GM10847 (cell line): ENCODE results near the gene MGST3.

Experiments used
- POLR2A ChIP-seq: IDR thresholded peaks from 2 replicates; pipeline ENCODE4 v1.6.1; 2011; ENCODE audit not compliant: insufficient read length; ENCODE audit errors: extremely low read depth

The MGST3 gene

DNA sequence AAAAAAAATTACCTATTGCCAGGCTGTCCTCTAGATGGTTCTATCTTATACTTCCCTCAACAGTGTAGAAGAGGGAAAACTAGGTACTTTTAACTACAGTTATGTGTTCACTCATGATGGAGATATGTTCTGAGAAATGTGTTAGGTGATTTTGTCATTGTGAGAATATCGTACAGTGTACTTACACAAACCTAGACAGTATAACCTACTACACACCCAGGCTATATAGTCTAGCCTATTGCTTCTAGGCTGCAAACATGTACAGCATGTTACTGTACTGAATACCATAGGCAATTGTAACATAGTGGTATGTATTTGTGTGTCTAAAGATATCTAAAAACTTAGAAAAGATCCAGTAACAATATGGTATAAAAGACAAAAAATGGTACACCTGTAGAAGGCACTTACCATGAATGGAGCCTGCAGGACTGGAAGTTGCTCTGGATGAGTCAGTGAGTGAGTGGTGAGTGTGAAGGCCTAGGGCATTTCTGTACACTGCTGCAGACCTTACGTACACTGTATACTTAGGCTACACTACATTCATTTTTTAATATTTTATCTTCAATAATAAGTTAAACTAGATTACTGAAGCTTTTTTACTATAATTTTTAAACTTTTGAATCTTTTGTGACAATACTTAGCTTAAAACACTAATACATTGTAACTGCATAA lies 13.2 kb downstream of the MGST3 start:
- TF ChIP-seq POLR2A, result no peak

DNA sequence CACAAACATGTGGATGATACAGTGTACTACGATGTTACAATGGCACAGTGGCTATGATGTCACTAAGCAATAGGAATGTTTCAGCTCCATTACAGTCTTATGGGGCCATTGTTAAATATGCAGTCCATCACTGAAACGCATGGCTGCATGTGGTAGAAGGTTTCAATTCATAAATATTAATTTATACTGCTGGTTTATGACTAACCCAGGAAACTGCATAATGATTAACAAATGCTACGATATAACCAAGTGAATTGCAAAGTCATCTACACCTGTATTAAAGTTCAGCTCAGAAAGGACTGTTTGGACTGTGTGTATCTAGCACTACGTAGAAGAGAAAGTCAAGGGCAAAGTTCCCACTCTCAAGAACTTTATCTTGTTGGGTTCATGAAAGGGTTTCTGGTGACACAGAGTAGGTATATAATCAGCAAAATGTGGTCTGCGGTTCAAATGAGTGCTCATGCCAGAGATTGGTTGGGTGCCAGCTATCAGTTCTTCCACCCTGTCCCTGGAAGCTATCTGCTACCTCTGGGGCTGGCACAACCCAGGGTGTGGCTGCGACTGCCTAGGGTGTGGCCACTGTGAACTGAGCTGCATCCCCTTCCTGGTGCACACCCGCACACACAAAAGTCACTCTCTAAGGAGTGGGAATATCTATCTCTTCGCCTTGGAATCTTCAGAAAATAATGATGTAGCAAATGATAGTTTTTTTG lies 14.8 kb downstream of the MGST3 start:
- TF ChIP-seq POLR2A, result no peak

DNA sequence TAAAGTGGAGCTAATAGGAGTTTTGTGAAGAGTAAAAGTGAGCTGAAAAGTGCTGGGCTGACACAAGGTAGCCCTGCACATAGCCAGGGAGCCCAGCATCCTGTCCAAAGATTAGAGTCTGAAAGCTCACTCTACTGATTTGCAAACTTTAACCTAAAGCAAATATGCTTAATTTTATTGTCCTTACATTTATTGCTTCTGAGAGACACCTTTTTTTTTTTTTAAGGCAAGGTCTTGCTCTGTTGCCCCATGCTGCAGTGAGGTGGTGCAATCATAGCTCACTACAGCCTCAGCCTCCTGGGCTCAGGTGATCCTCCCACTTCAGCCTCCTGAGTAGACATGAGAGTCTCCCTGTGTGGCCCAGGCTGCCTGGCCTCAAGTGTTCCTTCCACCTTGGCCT lies 16.5 kb downstream of the MGST3 start:
- no peak for TF ChIP-seq POLR2A

DNA sequence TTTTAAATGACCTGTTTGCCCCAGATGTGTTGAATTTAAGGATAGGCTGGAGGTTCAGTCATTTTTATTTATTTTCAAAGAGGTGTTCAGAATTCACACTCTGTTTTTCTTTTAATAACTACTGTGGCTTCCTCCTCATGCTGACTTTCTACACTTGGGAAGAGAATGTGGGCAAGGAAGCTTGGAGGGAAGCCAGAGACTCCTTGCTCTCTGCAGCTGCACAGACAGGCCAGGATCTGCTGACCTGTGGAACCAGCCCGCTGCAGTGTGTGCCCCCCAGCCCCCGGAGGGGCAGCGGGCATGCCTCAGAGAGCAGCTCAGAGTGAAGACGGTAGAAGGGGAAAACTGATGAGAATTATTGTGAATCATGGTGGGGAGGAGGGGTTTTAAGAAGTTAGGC lies 16.9 kb downstream of the MGST3 start:
- no peak for TF ChIP-seq POLR2A

GRCh38 chr1:165648919-165649572 lies 18.0 kb downstream of the MGST3 start:
- no peak for TF ChIP-seq POLR2A

DNA sequence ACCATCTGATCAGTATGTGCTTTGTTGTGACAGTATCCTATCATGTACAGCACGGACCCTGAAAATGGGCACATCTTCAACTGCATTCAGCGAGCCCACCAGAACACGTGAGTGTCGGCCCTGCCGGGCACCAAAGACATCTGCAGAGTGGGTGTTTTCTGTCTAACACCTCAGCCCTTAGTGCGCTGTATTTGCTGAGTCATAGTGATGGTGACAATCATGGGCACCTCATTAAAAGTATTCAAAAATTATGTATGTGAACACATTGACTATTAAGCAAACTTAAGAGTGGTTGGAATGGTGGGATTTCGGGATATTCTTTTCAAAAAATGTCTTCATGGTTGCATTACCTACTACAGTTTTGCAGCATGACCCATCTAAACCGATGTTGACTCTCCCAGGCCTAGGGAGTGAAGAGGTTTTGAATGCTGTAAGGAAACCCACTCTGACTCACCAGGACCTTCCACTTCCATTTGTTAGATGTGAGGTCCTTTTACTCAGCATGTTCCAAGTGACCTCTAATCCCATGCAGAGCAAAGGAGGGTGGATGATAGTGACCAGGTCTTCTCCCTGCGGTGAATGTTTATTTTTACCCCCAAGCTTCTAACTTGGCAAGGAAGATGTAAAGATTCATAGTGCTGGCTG lies 20.1 kb downstream of the MGST3 start:
- no peak for TF ChIP-seq POLR2A

DNA sequence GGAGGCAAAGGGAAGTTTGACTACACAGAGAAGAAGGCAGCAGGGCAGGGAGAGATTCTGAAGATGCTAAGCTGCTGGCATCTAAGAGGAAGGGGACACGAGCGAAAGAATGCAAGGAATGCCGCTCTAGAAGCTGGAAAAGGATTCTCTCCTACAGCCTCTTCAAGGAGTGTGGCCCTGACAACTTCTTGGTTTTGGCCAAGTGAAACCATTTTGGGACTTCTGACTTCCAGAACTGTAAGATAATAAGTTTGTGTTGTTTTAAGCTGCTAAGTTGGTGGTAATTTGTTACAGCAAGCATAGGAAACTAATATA lies 28.5 kb downstream of the MGST3 start:
- TF ChIP-seq POLR2A, result no peak

GRCh38 chr1:165661703-165662102 lies 30.7 kb downstream of the MGST3 start:
- no peak for TF ChIP-seq POLR2A

- TF ChIP-seq POLR2A, result no peak
Measured at GRCh38 chr1:165662186-165662585, 31.2 kb downstream of the MGST3 start.

DNA sequence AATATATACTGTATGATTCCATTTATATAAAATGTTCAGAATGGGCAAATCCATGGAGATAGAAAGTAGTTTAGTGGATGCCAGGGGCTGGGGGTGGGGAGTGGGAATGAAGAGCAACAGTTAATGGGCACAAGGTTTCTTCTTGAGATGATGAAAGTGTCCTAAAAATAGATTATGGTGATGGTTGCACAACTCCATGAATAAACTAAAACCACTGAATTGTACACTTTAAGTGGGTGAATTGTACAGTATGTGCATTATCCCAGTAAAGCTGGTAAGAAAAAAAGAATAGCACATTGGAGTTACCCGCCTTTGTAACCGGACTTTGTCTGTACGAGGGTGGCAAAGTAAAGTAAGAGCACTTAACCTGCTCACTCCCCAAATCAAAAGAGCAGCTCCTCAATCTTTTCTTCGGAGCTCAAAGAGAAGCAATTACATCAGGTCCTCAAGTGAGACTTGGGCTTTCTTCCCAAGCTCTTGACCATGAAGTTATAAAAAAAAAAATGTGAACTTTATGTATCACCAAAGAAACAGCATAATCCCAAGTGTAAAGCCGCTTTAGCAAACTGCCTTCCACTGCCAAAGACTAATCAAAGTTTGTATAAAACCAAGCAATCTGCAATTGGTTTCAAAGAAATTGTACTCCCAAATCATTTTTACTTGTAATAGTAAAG lies 35.3 kb downstream of the MGST3 start:
- TF ChIP-seq POLR2A, result no peak

DNA sequence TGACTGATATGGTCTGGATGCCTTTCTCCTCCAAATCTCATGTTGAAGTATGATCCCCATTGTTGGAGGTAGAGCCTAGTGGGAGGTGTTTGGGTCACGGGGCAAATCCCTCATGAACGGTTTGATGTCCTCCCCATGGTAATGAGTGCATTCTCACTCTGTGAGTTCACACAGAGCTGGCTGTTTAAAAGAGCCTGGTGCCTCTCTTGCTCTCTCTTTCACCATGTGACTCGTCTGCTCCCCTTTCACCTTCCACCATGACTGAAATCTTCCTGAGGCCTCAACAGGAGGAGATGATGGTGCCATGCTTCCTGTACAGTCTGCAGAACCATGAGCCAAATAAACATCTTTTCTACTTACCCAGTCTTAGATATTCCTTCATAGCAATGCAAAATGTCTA lies 37.1 kb downstream of the MGST3 start:
- TF ChIP-seq POLR2A, result no peak

DNA sequence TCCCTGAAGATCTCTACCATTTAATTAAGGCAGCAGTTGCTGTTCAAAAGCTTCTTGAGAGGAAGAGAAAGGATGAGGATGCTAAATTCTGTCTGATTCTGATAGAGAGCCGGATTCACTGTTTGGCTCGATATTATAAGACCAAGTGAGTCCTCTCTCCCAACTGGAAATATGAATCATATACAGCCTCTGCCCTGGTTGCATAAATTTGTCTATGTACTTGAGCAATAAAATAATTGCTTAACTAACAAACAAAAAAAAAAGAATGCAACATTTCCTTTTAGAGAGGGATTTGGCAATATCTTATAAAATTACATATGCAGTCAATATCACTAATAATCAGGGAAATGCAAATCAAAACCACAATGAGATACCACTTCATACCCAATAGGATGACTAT lies 40.5 kb downstream of the MGST3 start:
- no peak for TF ChIP-seq POLR2A

DNA sequence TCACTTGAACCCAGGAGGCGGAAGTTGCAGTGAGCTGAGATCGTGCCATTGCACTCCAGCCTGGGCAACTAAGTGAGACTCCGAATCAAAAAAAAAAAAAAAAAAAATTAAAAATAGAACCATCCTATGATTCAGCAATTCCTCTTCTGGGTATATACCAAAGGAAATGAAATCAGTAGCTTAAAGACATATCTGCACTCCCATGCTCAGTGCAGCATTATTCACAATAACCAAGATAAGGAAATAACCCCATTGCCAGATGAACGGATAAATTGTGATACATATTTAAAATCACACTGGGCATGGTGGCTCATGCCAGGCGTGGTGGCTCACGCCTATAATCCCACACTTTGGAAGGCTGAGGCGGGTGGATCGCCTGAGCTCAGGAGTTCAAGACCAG lies 43.6 kb downstream of the MGST3 start:
- no peak for TF ChIP-seq POLR2A

DNA sequence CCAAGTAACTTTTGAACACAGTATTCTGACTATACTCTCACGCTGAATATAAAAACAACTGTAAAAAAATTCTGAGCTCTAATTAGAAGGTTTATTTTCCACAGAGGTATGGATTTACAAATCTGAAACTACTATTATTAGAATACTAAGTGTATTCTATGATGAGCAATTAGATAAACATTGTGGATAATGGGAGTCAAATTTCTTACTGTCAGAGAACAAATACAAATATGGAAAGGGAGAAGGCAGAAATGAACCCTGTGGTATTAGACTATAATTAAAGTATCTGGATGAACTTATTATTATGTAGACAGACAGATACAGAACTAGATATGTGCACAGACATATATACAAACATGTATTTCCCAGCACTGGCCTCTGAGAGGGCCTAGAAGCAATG lies 44.8 kb downstream of the MGST3 start:
- no peak for TF ChIP-seq POLR2A

- no peak for TF ChIP-seq POLR2A
Measured at GRCh38 chr1:165678509-165678908, 47.5 kb downstream of the MGST3 start.
